WTC11 (cell line): Measurements from ENCODE around the gene TNRC18. TPM values are rescaled to one million over a fixed set of nuclear protein-coding genes. Genes with fewer than 3 reads are reported as not detected.

Source experiments
- ATAC-seq: fragments of 200-7000 bp; cut with Tn5 transposase; 2 replicates; pipeline ENCODE4 v1.10.0; 2021; ENCODE audit warnings: mild to moderate bottlenecking, moderate library complexity
- CTCF ChIA-PET: fragments of 300-600 bp; sonication (Branson Sonifier 250); formaldehyde crosslinking; loops from one replicate; lab custom pipeline; 2021; ENCODE audit warnings: antibody characterized with exemption; lab: Charles Lee
- POLR2A ChIA-PET: fragments of 350-600 bp; sonication (Branson Sonifier 250); formaldehyde crosslinking; loops from one replicate; lab custom pipeline; 2021; ENCODE audit warnings: antibody characterized with exemption; lab: Charles Lee
- DNase-seq: peaks from one replicate; pipeline ENCODE4 v3.0.0; 2021; ENCODE audit warnings: low spot score
- H3K27ac Mint-ChIP-seq: 2 replicates; pipeline ENCODE4 v1.8.0; 2021; ENCODE audit warnings: mixed read lengths
- H3K27me3 Mint-ChIP-seq: 2 replicates; pipeline ENCODE4 v1.8.0; 2021; ENCODE audit warnings: low read depth, mild to moderate bottlenecking, moderate library complexity, mixed read lengths
- H3K36me3 Mint-ChIP-seq: 2 replicates; pipeline ENCODE4 v1.8.0; 2021; ENCODE audit warnings: mixed read lengths
- H3K4me1 Mint-ChIP-seq: 2 replicates; pipeline ENCODE4 v1.8.0; 2022; ENCODE audit warnings: mixed read lengths
- H3K4me3 Mint-ChIP-seq: 2 replicates; pipeline ENCODE4 v1.8.0; 2021; ENCODE audit warnings: mild to moderate bottlenecking, moderate library complexity, mixed read lengths
- H3K9me3 Mint-ChIP-seq: 2 replicates; pipeline ENCODE4 v1.8.0; 2021; ENCODE audit warnings: mixed read lengths
- ATF3 ChIP-seq: sonication (generic); formaldehyde crosslinking; conservative IDR thresholded peaks from 2 replicates; pipeline ENCODE4 v1.8.1; 2022; ENCODE audit warnings: mild to moderate bottlenecking, missing genetic modification reagents
- E2F1 ChIP-seq: sonication (generic); formaldehyde crosslinking; IDR thresholded peaks from 2 replicates; pipeline ENCODE4 v1.8.0; 2022; ENCODE audit warnings: mild to moderate bottlenecking, missing genetic modification reagents
- E2F4 ChIP-seq: sonication (generic); formaldehyde crosslinking; IDR thresholded peaks from 2 replicates; pipeline ENCODE4 v1.8.1; 2022; ENCODE audit warnings: low read depth, mild to moderate bottlenecking, moderate library complexity, missing genetic modification reagents, borderline replicate concordance
- FOXJ3 ChIP-seq: sonication (generic); formaldehyde crosslinking; IDR thresholded peaks from 2 replicates; pipeline ENCODE4 v1.9.0; 2021; ENCODE audit warnings: missing genetic modification reagents, mild to moderate bottlenecking, borderline replicate concordance
- FOXP1 ChIP-seq: sonication (generic); formaldehyde crosslinking; IDR thresholded peaks from 2 replicates; pipeline ENCODE4 v1.8.0; 2022; ENCODE audit warnings: missing genetic modification reagents, mild to moderate bottlenecking, moderate library complexity, borderline replicate concordance
- FOXP4 ChIP-seq: sonication (generic); formaldehyde crosslinking; IDR thresholded peaks from 2 replicates; pipeline ENCODE4 v1.8.0; 2022; ENCODE audit warnings: mild to moderate bottlenecking, missing genetic modification reagents
- IRF1 ChIP-seq: sonication (generic); formaldehyde crosslinking; IDR thresholded peaks from 2 replicates; pipeline ENCODE4 v1.8.0; 2023; ENCODE audit warnings: missing genetic modification reagents
- IRF2 ChIP-seq: sonication (generic); formaldehyde crosslinking; IDR thresholded peaks from 2 replicates; pipeline ENCODE4 v1.8.0; 2022; ENCODE audit warnings: low read depth, missing genetic modification reagents, borderline replicate concordance
- JAZF1 ChIP-seq: fragments of 250-450 bp; sonication (Bioruptor Pico); IDR thresholded peaks from 2 replicates; pipeline ENCODE4 v1.9.0; 2021; ENCODE audit warnings: moderate library complexity, mild to moderate bottlenecking, inconsistent platforms
- JUN ChIP-seq: sonication (generic); formaldehyde crosslinking; IDR thresholded peaks from 2 replicates; pipeline ENCODE4 v1.8.0; 2023; ENCODE audit warnings: mild to moderate bottlenecking, missing genetic modification reagents
- KAT7 ChIP-seq: sonication (generic); formaldehyde crosslinking; IDR thresholded peaks from 2 replicates; pipeline ENCODE4 v1.8.1; 2023; ENCODE audit warnings: missing genetic modification reagents, mild to moderate bottlenecking, borderline replicate concordance
- NFYB ChIP-seq: sonication (generic); formaldehyde crosslinking; conservative IDR thresholded peaks from 2 replicates; pipeline ENCODE4 v1.8.0; 2022; ENCODE audit warnings: low read depth, missing genetic modification reagents
- PRDM15 ChIP-seq: sonication (generic); formaldehyde crosslinking; IDR thresholded peaks from 2 replicates; pipeline ENCODE4 v1.8.0; 2022; ENCODE audit warnings: missing genetic modification reagents
- PREB ChIP-seq: sonication (generic); formaldehyde crosslinking; IDR thresholded peaks from 2 replicates; pipeline ENCODE4 v1.8.1; 2022; ENCODE audit warnings: mild to moderate bottlenecking, missing genetic modification reagents, moderate library complexity, borderline replicate concordance
- SMAD3 ChIP-seq: sonication (generic); formaldehyde crosslinking; IDR thresholded peaks from 2 replicates; pipeline ENCODE4 v1.8.0; 2022; ENCODE audit warnings: missing genetic modification reagents, mild to moderate bottlenecking, borderline replicate concordance
- USF2 ChIP-seq: sonication (generic); formaldehyde crosslinking; IDR thresholded peaks from 2 replicates; pipeline ENCODE4 v1.8.1; 2023; ENCODE audit warnings: mild to moderate bottlenecking, missing genetic modification reagents, moderate library complexity
- ZMAT4 ChIP-seq: fragments of 250-450 bp; sonication (Bioruptor Pico); IDR thresholded peaks from 2 replicates; pipeline ENCODE4 v1.9.0; 2021; ENCODE audit warnings: mild to moderate bottlenecking
- ZNF121 ChIP-seq: sonication (generic); formaldehyde crosslinking; IDR thresholded peaks from 2 replicates; pipeline ENCODE4 v1.8.0; 2023; ENCODE audit warnings: missing genetic modification reagents
- ZNF232 ChIP-seq: sonication (generic); formaldehyde crosslinking; IDR thresholded peaks from 2 replicates; pipeline ENCODE4 v1.8.0; 2022; ENCODE audit warnings: mild to moderate bottlenecking, missing genetic modification reagents
- ZNF263 ChIP-seq: sonication (generic); formaldehyde crosslinking; IDR thresholded peaks from 2 replicates; pipeline ENCODE4 v1.8.1; 2022; ENCODE audit warnings: low read depth, mild to moderate bottlenecking, moderate library complexity, missing genetic modification reagents
- ZNF317 ChIP-seq: sonication (generic); formaldehyde crosslinking; IDR thresholded peaks from 2 replicates; pipeline ENCODE4 v1.8.1; 2023; ENCODE audit warnings: low read depth, mild to moderate bottlenecking, moderate library complexity, missing genetic modification reagents, borderline replicate concordance
- ZNF425 ChIP-seq: fragments of 250-450 bp; sonication (Bioruptor Pico); conservative IDR thresholded peaks from 2 replicates; pipeline ENCODE4 v1.9.0; 2021; ENCODE audit warnings: mild to moderate bottlenecking
- total RNA-seq: library from RNA; stranded (reverse); gene quantifications from 3 replicates; pipeline ENCODE4 v1.2.3, GENCODE V29; 2021

Gene TNRC18
- total RNA-seq, 1 experiment from 2014 or later, result 55.0 TPM

- TF ChIP-seq ZNF232 (CRISPR knock-in tag), result no peak
- TF ChIP-seq ZMAT4 (CRISPR knock-in tag), result no peak
These were observed 39.4 kb upstream of the TNRC18 start (continued) for GRCh38 chr7:5463031-5463430.

GRCh38 chr7:5462216-5462615 lies 38.6 kb upstream of the TNRC18 start:
- H3K36me3 Mint-ChIP-seq, result no peaks in the 10 kb centered on the region
- no peaks in the 10 kb centered on the region for H3K4me1 Mint-ChIP-seq
- ChIA-PET POLR2A (no interaction called here), CTCF (interaction anchor here (0.6 to 2.4 kb wide), 3 partner anchors 11 to 1224 kb away, joined by 3 to 8 read pairs (median 4); no protein-coding TSS in a partner anchor)
- H3K4me3 Mint-ChIP-seq, result no peak overlapping the region
- H3K27me3 Mint-ChIP-seq, result no peaks in the 10 kb centered on the region; the same call in 1 of the 2 replicates
- DNase-seq (no peak), ATAC-seq (no peak)
- no peaks in the 10 kb centered on the region for H3K9me3 Mint-ChIP-seq
- H3K27ac Mint-ChIP-seq, result no peak overlapping the region
- TF ChIP-seq IRF1 (CRISPR knock-in tag) (no peak), FOXP4 (CRISPR knock-in tag) (no peak), ATF3 (no peak), ZNF121 (CRISPR knock-in tag) (no peak), JUN (CRISPR knock-in tag) (no peak), IRF2 (no peak), E2F1 (CRISPR knock-in tag) (no peak), ZNF425 (CRISPR knock-in tag) (no peak), FOXJ3 (no peak), PREB (CRISPR knock-in tag) (no peak), ZNF317 (no peak), USF2 (CRISPR knock-in tag) (no peak), JAZF1 (no peak), KAT7 (CRISPR knock-in tag) (no peak), NFYB (CRISPR knock-in tag) (no peak), FOXP1 (CRISPR knock-in tag) (no peak), E2F4 (CRISPR knock-in tag) (no peak), SMAD3 (CRISPR knock-in tag) (no peak), PRDM15 (CRISPR knock-in tag) (no peak), ZNF263 (no peak)
